ENCODE results near the gene ZNF805. TPM values are rescaled to one million over a fixed set of nuclear protein-coding genes. Genes with fewer than 3 reads are reported as not detected.
A peak's percentile ranks its signal among the peaks of the same experiment; 100 is the strongest.

ZNF805 gene
- total and polyA plus RNA-seq, 2 of the 13 experiments (the other 11 are each of a cell fraction or from before 2014, with no cell fraction given): 5.1 to 12.8 TPM

GRCh38 chr19:57240311-57241090 is at the start of gene ZNF805 (continued):
- peak; percentile 59; the same call in 1 of the 2 replicates for TF ChIP-seq MXD3 (CRISPR knock-in tag; IDR thresholded peaks at IDR 0.05)
- TF ChIP-seq KAT2B (IDR thresholded peaks at IDR 0.05; ENCODE audit: borderline replicate concordance, low read depth, low read length): no peak
- TF ChIP-seq GZF1 (CRISPR knock-in tag; IDR thresholded peaks at IDR 0.05): no peak
- TF ChIP-seq ZNF883 (CRISPR knock-in tag; IDR thresholded peaks at IDR 0.05; ENCODE audit: not compliant biosample characterization): no peak
- peak; percentile 96 for TF ChIP-seq CREB1 (IDR thresholded peaks at IDR 0.05)
- peak; percentile 99 for TF ChIP-seq CREB1 (CRISPR knock-in tag; IDR thresholded peaks at IDR 0.05)
- no peak; the same call in 1 of the 2 replicates for TF ChIP-seq MTA3 (CRISPR knock-in tag; IDR thresholded peaks at IDR 0.05)
- no peak for TF ChIP-seq HIC2 (CRISPR knock-in tag; IDR thresholded peaks at IDR 0.05; ENCODE audit: low read depth)
- TF ChIP-seq HIVEP1 (CRISPR knock-in tag; IDR thresholded peaks at IDR 0.05): peak; percentile 86; the same call in 1 of the 2 replicates
- peak; percentile 80; the same call in 1 of the 2 replicates for TF ChIP-seq ZNF556 (CRISPR knock-in tag; IDR thresholded peaks at IDR 0.05; ENCODE audit: borderline replicate concordance)
- TF ChIP-seq TCF7 (IDR thresholded peaks at IDR 0.05; ENCODE audit: low read depth): no peak
- peak; percentile 58; the same call in 1 of the 2 replicates for TF ChIP-seq ZNF180 (CRISPR knock-in tag; IDR thresholded peaks at IDR 0.05; ENCODE audit: borderline replicate concordance, low read depth)
- 0 out of 2 replicates have a peak, but pooled peaks have one; percentile 43 for TF ChIP-seq JUND (CRISPR knock-in tag; IDR thresholded peaks at IDR 0.05)
- TF ChIP-seq SRSF9 (IDR thresholded peaks at IDR 0.05; ENCODE audit: borderline replicate concordance, insufficient read depth, low read depth, low read length, poor library complexity, severe bottlenecking): no peak
- no peak for TF ChIP-seq ZNF576 (CRISPR knock-in tag; IDR thresholded peaks at IDR 0.05)
- TF ChIP-seq ZNF772 (CRISPR knock-in tag; IDR thresholded peaks at IDR 0.05): no peak
- TF ChIP-seq FOXO1 (CRISPR knock-in tag; IDR thresholded peaks at IDR 0.05): 0 out of 2 replicates have a peak, but pooled peaks have one; percentile 12
- peak; percentile 55; the same call in 1 of the 2 replicates for TF ChIP-seq LBX2 (CRISPR knock-in tag; IDR thresholded peaks at IDR 0.05; ENCODE audit: borderline replicate concordance)
- TF ChIP-seq RFXANK (CRISPR knock-in tag; IDR thresholded peaks at IDR 0.05): no peak
- no peak for TF ChIP-seq CBX2 (IDR thresholded peaks at IDR 0.05; ENCODE audit: low read depth, low read length)
- TF ChIP-seq CBX2 (CRISPR knock-in tag; IDR thresholded peaks at IDR 0.05; ENCODE audit: low read depth): no peak
- TF ChIP-seq TBX2 (CRISPR knock-in tag; IDR thresholded peaks at IDR 0.05; ENCODE audit: borderline replicate concordance): peak; percentile 81; the same call in 1 of the 2 replicates
- peak; percentile 85; the same call in 1 of the 2 replicates for TF ChIP-seq THAP9 (CRISPR knock-in tag; IDR thresholded peaks at IDR 0.05; ENCODE audit: borderline replicate concordance)
- no peak for TF ChIP-seq ATRX (CRISPR knock-in tag; IDR thresholded peaks at IDR 0.05; ENCODE audit: borderline replicate concordance)

All from HepG2 (cell line).